MCF 10A (cell line): ENCODE results near the gene UBE2Q1. TPM values are rescaled to one million over a fixed set of nuclear protein-coding genes. Genes with fewer than 3 reads are reported as not detected.

ENCODE experiments used
- BruUV-seq: library from RNA; stranded (reverse); fragments of 400-500 nt; replicated peaks from 2 replicates; lab custom pipeline; 2021; lab: Mats Ljungman, UMichigan
- CTCF ChIA-PET: fragments of 300-600 bp; sonication (Branson Sonifier 250); formaldehyde crosslinking; extraction: SDS; loops from one replicate; lab custom pipeline; 2021; ENCODE audit warnings: antibody characterized with exemption, inconsistent platforms; lab: Yijun Ruan, JAX
- POLR2A ChIA-PET: fragments of 300-600, 350-650 bp; sonication (Branson Sonifier 250); formaldehyde crosslinking; extraction: SDS; loops from one replicate; lab custom pipeline; 2020; ENCODE audit warnings: antibody characterized with exemption, inconsistent platforms; lab: Yijun Ruan, JAX
- DNase-seq: peaks from one replicate; pipeline ENCODE4 v3.0.0-alpha.2; 2018; ENCODE audit not compliant: unreplicated experiment
- H3K27ac Mint-ChIP-seq: one replicate; pipeline ENCODE4 v1.8.0; 2022; ENCODE audit warnings: mild to moderate bottlenecking, low read depth, mixed read lengths; ENCODE audit not compliant: unreplicated experiment
- H3K27me3 Mint-ChIP-seq: one replicate; pipeline ENCODE4 v1.8.0; 2022; ENCODE audit warnings: mixed read lengths; ENCODE audit not compliant: insufficient read depth, unreplicated experiment
- H3K36me3 Mint-ChIP-seq: one replicate; pipeline ENCODE4 v1.8.0; 2022; ENCODE audit warnings: mild to moderate bottlenecking, moderate library complexity, mixed read lengths; ENCODE audit not compliant: insufficient read depth, unreplicated experiment
- H3K4me1 Mint-ChIP-seq: one replicate; pipeline ENCODE4 v1.8.0; 2022; ENCODE audit warnings: mixed read lengths; ENCODE audit not compliant: insufficient read depth, unreplicated experiment
- H3K4me3 Mint-ChIP-seq: one replicate; pipeline ENCODE4 v1.8.0; 2022; ENCODE audit warnings: mild to moderate bottlenecking, moderate library complexity, mixed read lengths; ENCODE audit not compliant: unreplicated experiment
- H3K9me3 Mint-ChIP-seq: one replicate; pipeline ENCODE4 v1.8.0; 2022; ENCODE audit warnings: mixed read lengths; ENCODE audit not compliant: unreplicated experiment
- CTCF ChIP-seq: fragments of 200-600 bp; IDR thresholded peaks from one replicate; pipeline ENCODE4 v1.8.0; 2022; ENCODE audit warnings: antibody characterized with exemption, mild to moderate bottlenecking; ENCODE audit not compliant: unreplicated experiment
- intact Hi-C: fragments of 100-400 bp; cut with micrococcal nuclease; formaldehyde crosslinking; loops from 2 replicates; pipeline ENCODE4 v1.14.1; 2022
- total RNA-seq: library from RNA; stranded (reverse); gene quantifications from 2 replicates; pipeline ENCODE4 v1.2.3, GENCODE V29; 2022

The UBE2Q1 gene
- total RNA-seq, 1 experiment from 2014 or later: 111 TPM

- Mint-ChIP-seq H3K27ac (no peak overlapping the region), H3K36me3 (no peaks in the 10 kb centered on the region), H3K4me1 (no peaks in the 10 kb centered on the region), H3K27me3 (peaks cover 77% of the 10 kb centered on the region), H3K9me3 (no peaks in the 10 kb centered on the region), H3K4me3 (no peak overlapping the region)
- BruUV-seq: no TSS peak
- no peak for TF ChIP-seq CTCF
- intact Hi-C loops: no loop called here
- ChIA-PET POLR2A (interaction anchor here (0.7 kb wide), 1 partner anchor 22 kb away, joined by 3 read pairs; no protein-coding TSS in a partner anchor), CTCF (interaction anchor here (0.6 to 1.4 kb wide), 5 partner anchors 13 to 180 kb away, joined by 3 to 5 read pairs (median 3); no protein-coding TSS in a partner anchor)
- DNase-seq: no peak
Measured at GRCh38 chr1:154512760-154513159, 45.7 kb downstream of the UBE2Q1 start.

- no peak for DNase-seq
- intact Hi-C loops: no loop called here
- Mint-ChIP-seq H3K27ac (no peak overlapping the region), H3K4me1 (no peaks in the 10 kb centered on the region), H3K4me3 (no peak overlapping the region), H3K27me3 (peaks cover 78% of the 10 kb centered on the region), H3K36me3 (no peaks in the 10 kb centered on the region), H3K9me3 (no peaks in the 10 kb centered on the region)
- ChIA-PET POLR2A (no interaction called here), CTCF (no interaction called here)
- BruUV-seq: no TSS peak
- TF ChIP-seq CTCF: no peak
Measured at GRCh38 chr1:154503898-154504297, 54.6 kb downstream of the UBE2Q1 start.

GRCh38 chr1:154502744-154503115, 55.7 kb downstream of the UBE2Q1 start:
- POLR2A ChIA-PET: no interaction called here
- Mint-ChIP-seq H3K9me3 (no peaks in the 10 kb centered on the region), H3K4me3 (no peak overlapping the region), H3K36me3 (no peaks in the 10 kb centered on the region), H3K27me3 (peaks cover 69% of the 10 kb centered on the region), H3K27ac (no peak overlapping the region), H3K4me1 (no peaks in the 10 kb centered on the region)
- BruUV-seq: no TSS peak
- no peak for DNase-seq
- intact Hi-C loops: no loop called here
- CTCF ChIA-PET: no interaction called here
- TF ChIP-seq CTCF: no peak

GRCh38 chr1:154502066-154502743, 56.3 kb downstream of the UBE2Q1 start, which contains the start of the genes SHE and TDRD10:
TSS of gene SHE (minus strand) at chr1:154502412. CDS start at chr1:154502026, 386 bp downstream.
TSS of gene TDRD10 (plus strand) at chr1:154502219. CDS start at chr1:154506904, 4,685 bp downstream.
- POLR2A ChIA-PET: interaction anchor here (2.1 kb wide), 1 partner anchor 19 kb away, joined by 5 read pairs; no protein-coding TSS in a partner anchor
- intact Hi-C loops: no loop called here
- H3K9me3 Mint-ChIP-seq: no peaks in the 10 kb centered on the region
- H3K4me3 Mint-ChIP-seq: no peak within 1 kb of the TSS
- BruUV-seq: no TSS peak
- CTCF ChIA-PET: no interaction called here
- H3K27me3 Mint-ChIP-seq: peaks cover 64% of the 10 kb centered on the region
- H3K36me3 Mint-ChIP-seq: no peaks in the 10 kb centered on the region
- no peaks in the 10 kb centered on the region for H3K4me1 Mint-ChIP-seq
- H3K27ac Mint-ChIP-seq: no peak within 1 kb of the TSS
- no peak for TF ChIP-seq CTCF
- DNase-seq: no peak
